GM12865 (cell line): ENCODE measurements around the gene NUP35.

Source experiments
- DNase-seq: peaks from one replicate; pipeline ENCODE4 v3.0.0; 2010; ENCODE audit warnings: low read depth
- H3K4me3 ChIP-seq: 2 replicates; pipeline ENCODE4 v1.5.1; 2011; ENCODE audit warnings: mild to moderate bottlenecking, low read depth, low read length, control low read depth
- TF ChIP-seq, protein P1 (sequence below): IDR thresholded peaks from 2 replicates; pipeline ENCODE4 v1.5.1; 2011; ENCODE audit warnings: low read length, control low read depth, low read depth, inconsistent platforms; ENCODE audit not compliant: insufficient read depth; ENCODE audit errors: missing control alignments

The NUP35 gene

DNA sequence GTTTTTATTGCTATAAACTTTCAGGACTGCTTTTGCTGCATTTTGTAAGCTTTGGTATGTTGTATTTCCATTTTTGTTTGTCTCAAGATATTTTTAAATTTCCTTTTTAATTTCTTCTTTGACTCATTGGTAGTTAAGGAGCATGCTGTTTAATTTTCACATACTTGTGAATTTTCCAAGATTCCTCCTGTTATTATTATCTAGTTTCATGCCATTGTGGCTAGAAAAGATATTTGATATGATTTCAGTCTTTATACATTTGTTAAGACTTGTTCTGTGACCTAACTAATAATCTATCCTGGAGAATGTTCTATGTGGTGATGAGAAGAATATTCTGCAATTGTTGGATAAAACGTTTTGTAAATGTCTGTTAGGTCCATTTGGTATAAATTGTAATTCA, 62.1 kb downstream of the NUP35 start:
- TF ChIP-seq, protein P1, sequence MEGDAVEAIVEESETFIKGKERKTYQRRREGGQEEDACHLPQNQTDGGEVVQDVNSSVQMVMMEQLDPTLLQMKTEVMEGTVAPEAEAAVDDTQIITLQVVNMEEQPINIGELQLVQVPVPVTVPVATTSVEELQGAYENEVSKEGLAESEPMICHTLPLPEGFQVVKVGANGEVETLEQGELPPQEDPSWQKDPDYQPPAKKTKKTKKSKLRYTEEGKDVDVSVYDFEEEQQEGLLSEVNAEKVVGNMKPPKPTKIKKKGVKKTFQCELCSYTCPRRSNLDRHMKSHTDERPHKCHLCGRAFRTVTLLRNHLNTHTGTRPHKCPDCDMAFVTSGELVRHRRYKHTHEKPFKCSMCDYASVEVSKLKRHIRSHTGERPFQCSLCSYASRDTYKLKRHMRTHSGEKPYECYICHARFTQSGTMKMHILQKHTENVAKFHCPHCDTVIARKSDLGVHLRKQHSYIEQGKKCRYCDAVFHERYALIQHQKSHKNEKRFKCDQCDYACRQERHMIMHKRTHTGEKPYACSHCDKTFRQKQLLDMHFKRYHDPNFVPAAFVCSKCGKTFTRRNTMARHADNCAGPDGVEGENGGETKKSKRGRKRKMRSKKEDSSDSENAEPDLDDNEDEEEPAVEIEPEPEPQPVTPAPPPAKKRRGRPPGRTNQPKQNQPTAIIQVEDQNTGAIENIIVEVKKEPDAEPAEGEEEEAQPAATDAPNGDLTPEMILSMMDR: no peak
- DNase-seq: no peak
- H3K4me3 ChIP-seq: no peak overlapping the region

DNA sequence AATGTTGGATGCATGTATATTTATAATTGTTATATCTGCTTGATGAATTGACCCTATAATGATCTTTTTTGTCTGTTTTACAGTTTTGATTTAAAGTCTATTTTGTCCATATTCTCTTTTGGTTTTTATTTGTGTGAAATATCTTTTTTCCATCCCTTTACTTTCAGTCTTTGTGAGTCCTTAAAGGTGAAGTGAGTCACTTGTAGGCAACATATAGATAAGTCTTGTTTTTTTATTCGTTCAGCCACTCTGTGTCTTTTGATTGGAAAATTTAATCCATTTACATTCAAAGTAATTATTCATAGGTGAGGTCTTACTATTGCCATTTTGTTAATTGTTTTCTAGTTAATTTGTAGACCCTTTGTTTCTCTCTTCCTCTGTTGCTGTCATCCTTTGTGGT, 62.5 kb downstream of the NUP35 start:
- no peak for DNase-seq
- no peak overlapping the region for H3K4me3 ChIP-seq
- TF ChIP-seq, protein P1: no peak

DNA sequence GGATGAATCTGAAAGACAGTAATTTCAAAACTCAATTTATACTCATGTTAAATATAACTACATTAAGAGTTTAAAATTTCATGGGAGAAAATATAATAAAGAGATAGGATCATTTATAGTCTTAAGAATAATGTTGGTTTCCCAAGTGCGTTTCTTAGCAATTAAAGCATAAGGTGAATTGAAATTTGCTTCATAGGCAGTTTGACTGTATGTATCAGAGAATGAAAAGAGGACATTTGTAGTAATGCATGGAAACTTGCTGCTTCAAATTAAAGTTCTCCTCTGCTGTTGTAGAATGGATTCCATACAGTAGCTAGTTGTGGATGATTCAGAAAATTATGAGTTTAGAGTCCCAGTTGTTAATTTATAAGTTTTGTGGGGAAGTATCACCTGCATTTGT, 68.1 kb downstream of the NUP35 start:
- TF ChIP-seq, protein P1: no peak
- no peak for DNase-seq
- H3K4me3 ChIP-seq: no peak overlapping the region

DNA sequence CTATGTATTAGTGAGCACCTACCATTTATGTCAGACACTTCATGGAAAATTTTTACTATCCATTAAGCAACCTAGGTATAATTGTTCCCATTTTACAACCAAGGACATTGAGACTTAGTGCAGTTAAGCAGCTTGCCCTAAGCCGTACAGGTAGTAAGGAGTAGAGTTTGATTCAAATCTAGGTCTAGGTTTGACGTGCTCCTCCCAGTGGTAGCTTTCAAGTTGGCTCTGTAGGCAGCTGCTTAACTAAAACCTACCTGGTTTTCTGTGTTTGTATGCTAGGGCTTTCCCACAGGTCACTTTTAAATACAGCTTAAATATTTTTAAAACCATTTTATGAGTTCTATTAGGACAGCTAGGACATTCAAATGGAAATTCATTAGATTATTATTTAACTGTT, 69.7 kb downstream of the NUP35 start:
- DNase-seq: no peak
- H3K4me3 ChIP-seq: no peak overlapping the region
- TF ChIP-seq, protein P1: no peak

DNA sequence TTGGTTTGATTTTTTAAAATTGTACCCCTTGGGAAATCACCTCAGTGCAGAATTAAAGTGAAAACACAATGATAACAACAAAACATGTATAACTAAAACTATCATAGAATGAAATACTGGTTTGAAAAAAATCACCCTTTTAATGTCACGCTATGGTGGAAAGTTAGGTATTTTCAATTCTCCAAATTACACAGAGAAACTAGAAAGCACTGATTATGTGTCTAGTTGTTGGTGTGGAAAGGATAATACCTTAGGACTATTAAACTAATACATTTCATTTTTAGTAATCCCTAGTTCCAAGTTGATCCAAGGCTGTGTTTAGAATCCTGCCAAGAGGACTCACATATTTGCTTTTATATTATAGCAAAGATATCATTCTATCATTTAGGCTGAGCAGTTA, 71.2 kb downstream of the NUP35 start:
- DNase-seq: no peak
- H3K4me3 ChIP-seq: no peak overlapping the region
- TF ChIP-seq, protein P1: no peak

DNA sequence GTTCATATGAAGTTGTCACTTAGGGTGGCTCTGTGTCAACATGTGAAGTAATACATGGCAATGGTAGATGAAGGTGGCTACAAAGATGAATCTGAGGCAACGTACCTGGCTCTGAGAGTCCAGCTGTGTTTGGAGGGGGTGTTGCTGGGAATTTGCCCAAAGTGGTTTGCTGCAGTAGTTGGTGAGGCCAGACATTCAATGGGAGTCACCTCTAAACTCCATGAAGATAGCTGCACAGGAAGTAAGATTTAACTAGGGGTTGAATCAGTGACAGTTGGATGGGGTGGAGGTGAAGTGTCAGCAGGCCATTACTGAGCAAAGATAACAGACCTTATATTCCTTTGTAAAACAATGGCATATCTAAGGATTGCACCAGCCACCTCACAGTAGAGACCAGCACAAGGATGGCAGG, 71.8 kb downstream of the NUP35 start:
- no peak for DNase-seq
- TF ChIP-seq, protein P1: no peak
- H3K4me3 ChIP-seq: no peak overlapping the region

DNA sequence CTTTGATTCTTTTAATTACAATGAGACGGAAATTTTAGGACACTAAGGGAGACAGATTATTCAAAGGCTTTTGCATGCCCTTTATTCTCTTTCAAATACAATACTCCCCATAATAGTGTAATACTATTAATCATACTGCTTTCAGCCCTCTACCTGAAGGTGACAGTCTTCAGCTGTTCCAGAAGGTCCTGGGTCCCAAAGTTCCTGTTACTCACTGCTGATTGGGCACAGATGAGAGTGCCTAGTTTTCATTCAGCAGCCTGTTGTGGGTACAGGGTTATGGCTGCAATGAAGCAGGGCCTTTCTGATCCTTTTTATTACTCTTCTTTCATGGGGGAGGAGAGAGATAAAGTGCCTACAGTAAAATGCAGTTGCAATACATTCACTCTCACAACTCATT, 80.2 kb downstream of the NUP35 start:
- H3K4me3 ChIP-seq: no peak overlapping the region
- TF ChIP-seq, protein P1: no peak
- DNase-seq: no peak
